ENCODE results near the gene RAMP3. TPM values are rescaled to one million over a fixed set of nuclear protein-coding genes. Genes with fewer than 3 reads are reported as not detected.

RAMP3 gene
- total and polyA plus RNA-seq, 9 of the 15 experiments (the other 6 are each of a cell fraction or from before 2014, with no cell fraction given): not detected

DNA sequence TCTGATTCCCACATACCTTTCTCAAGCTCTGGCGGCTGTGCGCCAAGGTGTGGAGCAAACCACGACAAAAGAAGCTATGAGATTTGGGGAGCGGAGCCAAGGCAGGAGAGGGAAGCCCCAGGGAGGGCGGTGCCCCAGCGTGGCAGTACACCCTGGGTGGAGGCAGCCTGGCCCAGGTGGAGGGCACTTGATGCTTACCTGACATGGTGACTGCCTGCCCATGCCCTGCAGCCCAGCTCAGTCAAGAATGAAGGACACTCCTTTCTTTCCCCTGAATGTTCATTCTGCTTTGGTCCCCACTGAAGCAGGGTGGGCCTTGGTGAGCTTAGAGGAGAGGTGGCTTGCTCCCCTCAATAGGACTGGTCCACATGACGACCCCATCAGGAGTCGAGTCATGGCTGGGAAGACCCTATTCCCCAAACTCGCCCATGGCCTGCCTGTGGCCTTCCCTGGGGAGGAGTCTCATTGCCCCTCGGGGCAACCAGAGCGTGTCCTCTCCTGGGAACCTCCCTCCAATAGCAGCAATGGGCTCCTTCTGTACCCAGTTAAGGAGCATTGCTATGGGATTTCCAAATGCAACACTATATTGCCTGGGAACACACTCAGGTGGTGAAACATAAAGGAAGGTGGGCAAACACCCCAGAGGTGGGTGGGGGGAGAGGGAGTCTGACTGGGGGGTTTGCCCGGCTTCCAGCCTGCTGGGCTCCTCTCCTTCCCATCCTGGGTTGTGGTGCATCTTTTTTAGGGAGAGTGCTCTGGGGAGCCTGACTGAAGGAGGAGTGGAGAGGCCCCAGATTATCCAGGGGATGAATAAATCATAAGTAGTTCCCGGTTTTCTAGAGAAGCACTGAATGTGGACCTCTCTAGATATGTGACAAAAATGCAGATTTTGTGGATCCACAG is 22.7 kb downstream of the RAMP3 start:
- 0 out of 5 replicates have a peak, but pooled peaks cover 0 to 2% of the 10 kb centered on the region in 2 experiments for H3K4me1 ChIP-seq (replicated peaks in 1 of 2; ENCODE audit: control insufficient read depth in 2 of 2, insufficient read depth in 2 of 2, low read length in 2 of 2)
- BruUV-seq (replicated peaks): no TSS peak
- H3K27me3 ChIP-seq (ENCODE audit: control insufficient read depth in 2 of 2, insufficient read depth in 2 of 2, low read length in 2 of 2): peaks cover 0 to 64% of the 10 kb centered on the region in 2 experiments; a peak in 2 of 5 replicates
- CTCF ChIA-PET (ENCODE audit: low intra/inter-chr PET ratio): interaction anchor here (1.5 kb wide), 1 partner anchor 102 kb away, joined by 4 read pairs; no protein-coding TSS in a partner anchor
- H4K20me1 ChIP-seq (replicated peaks; ENCODE audit: control insufficient read depth, insufficient read depth, low read length): peaks cover 5% of the 10 kb centered on the region; the same call in 1 of the 2 replicates
- no peaks in the 10 kb centered on the region for H3K79me2 ChIP-seq (ENCODE audit: control insufficient read depth, insufficient read depth, low read length)
- H3K27ac ChIP-seq (ENCODE audit: extremely low read depth, low read depth, low read length): no peak overlapping the region
- no peaks in the 10 kb centered on the region for H3K36me3 ChIP-seq (ENCODE audit: control insufficient read depth, insufficient read depth, low read length)
- TF ChIP-seq TBP (optimal IDR thresholded peaks at IDR 0.05; ENCODE audit: low read depth, low read length) (no peak), PHF8 (IDR thresholded peaks at IDR 0.05; ENCODE audit: borderline replicate concordance, low read length) (no peak), NCOA4 (IDR thresholded peaks at IDR 0.05; ENCODE audit: partially characterized antibody) (no peak), SMARCB1 (IDR thresholded peaks at IDR 0.05; ENCODE audit: insufficient read length, low read depth) (no peak), PCBP1 (IDR thresholded peaks at IDR 0.05; ENCODE audit: low read depth, low read length, poor library complexity, severe bottlenecking) (no peak), MTF1 (CRISPR knock-in tag; IDR thresholded peaks at IDR 0.05; ENCODE audit: borderline replicate concordance) (no peak), PHTF2 (CRISPR knock-in tag; IDR thresholded peaks at IDR 0.05) (no peak), SP1 (CRISPR knock-in tag; IDR thresholded peaks at IDR 0.05) (no peak), ZNF586 (CRISPR knock-in tag; conservative IDR thresholded peaks at IDR 0.05) (no peak), ZNF76 (CRISPR knock-in tag; IDR thresholded peaks at IDR 0.05; ENCODE audit: borderline replicate concordance) (no peak), KLF16 (IDR thresholded peaks at IDR 0.05) (no peak), ZNF780A (CRISPR knock-in tag; IDR thresholded peaks at IDR 0.05) (no peak), CBX3 (IDR thresholded peaks at IDR 0.05; ENCODE audit: borderline replicate concordance in 1 of 2, low read length in 2 of 2) (no peak)
- TF ChIP-seq, protein P1, sequence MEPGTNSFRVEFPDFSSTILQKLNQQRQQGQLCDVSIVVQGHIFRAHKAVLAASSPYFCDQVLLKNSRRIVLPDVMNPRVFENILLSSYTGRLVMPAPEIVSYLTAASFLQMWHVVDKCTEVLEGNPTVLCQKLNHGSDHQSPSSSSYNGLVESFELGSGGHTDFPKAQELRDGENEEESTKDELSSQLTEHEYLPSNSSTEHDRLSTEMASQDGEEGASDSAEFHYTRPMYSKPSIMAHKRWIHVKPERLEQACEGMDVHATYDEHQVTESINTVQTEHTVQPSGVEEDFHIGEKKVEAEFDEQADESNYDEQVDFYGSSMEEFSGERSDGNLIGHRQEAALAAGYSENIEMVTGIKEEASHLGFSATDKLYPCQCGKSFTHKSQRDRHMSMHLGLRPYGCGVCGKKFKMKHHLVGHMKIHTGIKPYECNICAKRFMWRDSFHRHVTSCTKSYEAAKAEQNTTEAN (CRISPR knock-in tag; IDR thresholded peaks at IDR 0.05): no peak
- TF ChIP-seq, protein P2, sequence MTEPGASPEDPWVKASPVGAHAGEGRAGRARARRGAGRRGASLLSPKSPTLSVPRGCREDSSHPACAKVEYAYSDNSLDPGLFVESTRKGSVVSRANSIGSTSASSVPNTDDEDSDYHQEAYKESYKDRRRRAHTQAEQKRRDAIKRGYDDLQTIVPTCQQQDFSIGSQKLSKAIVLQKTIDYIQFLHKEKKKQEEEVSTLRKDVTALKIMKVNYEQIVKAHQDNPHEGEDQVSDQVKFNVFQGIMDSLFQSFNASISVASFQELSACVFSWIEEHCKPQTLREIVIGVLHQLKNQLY (CRISPR knock-in tag; conservative IDR thresholded peaks at IDR 0.05): no peak
- TF ChIP-seq, protein P3, sequence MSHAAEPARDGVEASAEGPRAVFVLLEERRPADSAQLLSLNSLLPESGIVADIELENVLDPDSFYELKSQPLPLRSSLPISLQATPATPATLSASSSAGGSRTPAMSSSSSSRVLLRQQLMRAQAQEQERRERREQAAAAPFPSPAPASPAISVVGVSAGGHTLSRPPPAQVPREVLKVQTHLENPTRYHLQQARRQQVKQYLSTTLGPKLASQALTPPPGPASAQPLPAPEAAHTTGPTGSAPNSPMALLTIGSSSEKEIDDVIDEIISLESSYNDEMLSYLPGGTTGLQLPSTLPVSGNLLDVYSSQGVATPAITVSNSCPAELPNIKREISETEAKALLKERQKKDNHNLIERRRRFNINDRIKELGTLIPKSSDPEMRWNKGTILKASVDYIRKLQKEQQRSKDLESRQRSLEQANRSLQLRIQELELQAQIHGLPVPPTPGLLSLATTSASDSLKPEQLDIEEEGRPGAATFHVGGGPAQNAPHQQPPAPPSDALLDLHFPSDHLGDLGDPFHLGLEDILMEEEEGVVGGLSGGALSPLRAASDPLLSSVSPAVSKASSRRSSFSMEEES (CRISPR knock-in tag; IDR thresholded peaks at IDR 0.05): no peak
- H2AFZ ChIP-seq (ENCODE audit: low read depth, low read length): no peak overlapping the region
- ATAC-seq (no peak), FAIRE-seq (no peak), DNase-seq (ENCODE audit: extremely low read depth in 1 of 4, low spot score in 3 of 4) (no peak)
- no peak overlapping the region for H3K4me3 ChIP-seq
- POLR2A ChIA-PET: interaction anchor here (0.5 to 0.8 kb wide), 4 partner anchors 20 to 356 kb away, joined by 3 to 4 read pairs (median 3); no protein-coding TSS in a partner anchor
- intact Hi-C loops (cut with micrococcal nuclease) (no loop called here), in situ Hi-C loops (cut with MboI) (no loop called here)
- 0% methylated on average over 12 of the region's 13 CpGs for WGBS (ENCODE audit: insufficient coverage, low coverage, missing lambda C conversion rate)
- H3K9me1 ChIP-seq (ENCODE audit: control insufficient read depth, insufficient read depth, low read length): peaks cover 4% of the 10 kb centered on the region
- no peak overlapping the region for H3K9ac ChIP-seq (ENCODE audit: insufficient read depth in 1 of 2, low read depth in 2 of 2, low read length in 2 of 2)
- no peak overlapping the region for H3K4me2 ChIP-seq (ENCODE audit: insufficient read depth, low read length)
- no peaks in the 10 kb centered on the region for H3K9me3 ChIP-seq (replicated peaks; ENCODE audit: control insufficient read depth, insufficient read depth, low read depth, low read length)
